ENCODE measurements around the gene GSG1.

GSG1 gene

GRCh38 chr12:13093848-13094220 is 9.6 kb downstream of the GSG1 start:
- peak; percentile 57 for DNase-seq (ENCODE audit: low read depth)
- no peak for TF ChIP-seq CTCF (conservative IDR thresholded peaks at IDR 0.05; ENCODE audit: low read depth, low read length)
- no peak overlapping the region for H3K4me3 ChIP-seq (ENCODE audit: low read length)

GRCh38 chr12:13093191-13093847 is 10.1 kb downstream of the GSG1 start:
- no peak for DNase-seq (ENCODE audit: low read depth)
- H3K4me3 ChIP-seq (ENCODE audit: low read length): no peak overlapping the region
- no peak for TF ChIP-seq CTCF (conservative IDR thresholded peaks at IDR 0.05; ENCODE audit: low read depth, low read length)

- H3K4me3 ChIP-seq (ENCODE audit: low read length): no peak overlapping the region
- no peak for DNase-seq (ENCODE audit: low read depth)
- TF ChIP-seq CTCF (conservative IDR thresholded peaks at IDR 0.05; ENCODE audit: low read depth, low read length): no peak
Observed at GRCh38 chr12:13091832-13092231, 11.6 kb downstream of the GSG1 start.

- no peak for TF ChIP-seq CTCF (conservative IDR thresholded peaks at IDR 0.05; ENCODE audit: low read depth, low read length)
Observed at GRCh38 chr12:13090054-13090453, 13.4 kb downstream of the GSG1 start.

GRCh38 chr12:13088496-13088895 is 15.0 kb downstream of the GSG1 start:
- TF ChIP-seq CTCF (conservative IDR thresholded peaks at IDR 0.05; ENCODE audit: low read depth, low read length): no peak
- no peak for DNase-seq (ENCODE audit: low read depth)
- H3K4me3 ChIP-seq (ENCODE audit: low read length): no peak overlapping the region

More at GRCh38 chr12:13090054-13090453, 13.4 kb downstream of the GSG1 start:
- DNase-seq (ENCODE audit: low read depth): no peak
- no peak overlapping the region for H3K4me3 ChIP-seq (ENCODE audit: low read length)

- no peak overlapping the region for H3K4me3 ChIP-seq (ENCODE audit: low read length)
- TF ChIP-seq CTCF (conservative IDR thresholded peaks at IDR 0.05; ENCODE audit: low read depth, low read length): no peak
- DNase-seq (ENCODE audit: low read depth): no peak
Observed at GRCh38 chr12:13087766-13088165, 15.7 kb downstream of the GSG1 start.

- no peak for DNase-seq (ENCODE audit: low read depth)
- H3K4me3 ChIP-seq (ENCODE audit: low read length): no peak overlapping the region
- TF ChIP-seq CTCF (conservative IDR thresholded peaks at IDR 0.05; ENCODE audit: low read depth, low read length): no peak
Observed at GRCh38 chr12:13085968-13086686, 17.3 kb downstream of the GSG1 start.

All from retinal pigment epithelial cell (primary cell).